HepG2 (cell line): ENCODE data around the gene NAPSA. TPM values are rescaled to one million over a fixed set of nuclear protein-coding genes. Genes with fewer than 3 reads are reported as not detected.

ENCODE experiments used
- ARNT ChIP-seq: fragments of 450-650 bp; IDR thresholded peaks from 2 replicates; pipeline ENCODE4 v1.6.1; 2017
- BRCA1 ChIP-seq: sonication (generic); formaldehyde crosslinking; IDR thresholded peaks from 2 replicates; pipeline ENCODE4 v1.4.0; 2020; ENCODE audit warnings: missing genetic modification reagents
- DBP ChIP-seq: sonication (generic); formaldehyde crosslinking; IDR thresholded peaks from 2 replicates; pipeline ENCODE4 v1.4.0; 2020; ENCODE audit warnings: missing genetic modification reagents; ENCODE audit errors: not compliant biosample characterization
- HNRNPK ChIP-seq: fragments of 200-400 bp; formaldehyde crosslinking; IDR thresholded peaks from 2 replicates; pipeline ENCODE4 v1.6.1; 2018; ENCODE audit warnings: low read length, low read depth, moderate library complexity, mild to moderate bottlenecking; ENCODE audit not compliant: poor library complexity, severe bottlenecking
- KDM1A ChIP-seq: IDR thresholded peaks from 2 replicates; pipeline ENCODE4 v1.6.1; 2016; ENCODE audit warnings: missing compliant biosample characterization
- PRDM10 ChIP-seq: sonication (generic); formaldehyde crosslinking; IDR thresholded peaks from 2 replicates; pipeline ENCODE4 v1.4.0; 2020; ENCODE audit warnings: low read depth, missing genetic modification reagents
- SETDB1 ChIP-seq: sonication (generic); formaldehyde crosslinking; IDR thresholded peaks from 2 replicates; pipeline ENCODE4 v1.5.1; 2020; ENCODE audit warnings: missing genetic modification reagents, mild to moderate bottlenecking, borderline replicate concordance
- SNRNP70 ChIP-seq: fragments of 200-400 bp; formaldehyde crosslinking; IDR thresholded peaks from 2 replicates; pipeline ENCODE4 v1.6.1; 2017; ENCODE audit warnings: mild to moderate bottlenecking, low read depth, low read length, moderate library complexity
- TRIM24 ChIP-seq: sonication (generic); formaldehyde crosslinking; IDR thresholded peaks from 2 replicates; pipeline ENCODE4 v1.8.0; 2022; ENCODE audit warnings: mild to moderate bottlenecking, missing genetic modification reagents
- ZBTB40 ChIP-seq, 2 experiments: fragments of 450-650 bp in 1 of 2; sonication (generic) in 1 of 2; formaldehyde crosslinking in 1 of 2; IDR thresholded peaks; 2 replicates each; pipeline versions ENCODE4 v1.6.1 to v1.8.0; 2016 to 2022; ENCODE audit warnings: antibody characterized with exemption in 1 of 2, mild to moderate bottlenecking in 1 of 2, missing genetic modification reagents in 1 of 2
- ZNF441 ChIP-seq: sonication (generic); formaldehyde crosslinking; IDR thresholded peaks from 2 replicates; pipeline ENCODE4 v1.7.0; 2021; ENCODE audit warnings: missing genetic modification reagents, borderline replicate concordance
- ZNF546 ChIP-seq: sonication (generic); formaldehyde crosslinking; conservative IDR thresholded peaks from 2 replicates; pipeline ENCODE4 v1.8.1; 2023; ENCODE audit warnings: mild to moderate bottlenecking, missing genetic modification reagents
- ZNF552 ChIP-seq: sonication (generic); formaldehyde crosslinking; IDR thresholded peaks from 2 replicates; pipeline ENCODE4 v1.9.0; 2022; ENCODE audit warnings: missing genetic modification reagents, mild to moderate bottlenecking, borderline replicate concordance
- ZNF879 ChIP-seq: sonication (generic); formaldehyde crosslinking; IDR thresholded peaks from 2 replicates; pipeline ENCODE4 v1.8.1; 2023; ENCODE audit warnings: missing genetic modification reagents
- ZSCAN21 ChIP-seq: sonication (generic); formaldehyde crosslinking; IDR thresholded peaks from 2 replicates; pipeline ENCODE4 v1.8.0; 2022; ENCODE audit warnings: mild to moderate bottlenecking, missing genetic modification reagents, moderate library complexity, borderline replicate concordance
- polyA plus RNA-seq, 8 experiments: library from polyadenylated mRNA; depleted of rRNA in 3 of 8; stranded (reverse) in 7 of 8; unstranded in 1 of 8; fragments of >200 nt; fragmentation: Illumina TruSeq in 4 of 8; extraction: Trizol in 4 of 8; gene quantifications; 2 replicates each; pipeline versions ENCODE4 v1.2.1 to v1.2.3, GENCODE V29; 2011 to 2016; ENCODE audit warnings: low read depth in 4 of 8, missing spikeins in 1 of 8, mixed read lengths in 1 of 8; ENCODE audit not compliant: insufficient read depth in 1 of 8
- total RNA-seq, 5 experiments: library from RNA; depleted of rRNA; stranded (reverse); fragments of >200 nt; fragmentation: Illumina TruSeq; extraction: Trizol; gene quantifications; 2 replicates each; pipeline ENCODE4 v1.2.3, GENCODE V29; 2016; ENCODE audit warnings: low read depth in 1 of 5

The NAPSA gene
- total and polyA plus RNA-seq, 2 of the 13 experiments (the other 11 are each of a cell fraction or from before 2014, with no cell fraction given) = not detected

- TF ChIP-seq ZBTB40 (IDR thresholded peaks at IDR 0.05) (no peak), ZBTB40 (CRISPR knock-in tag; IDR thresholded peaks at IDR 0.05) (peak; percentile 55; the same call in 1 of the 2 replicates), DBP (CRISPR knock-in tag) (no peak), ZNF879 (CRISPR knock-in tag) (peak; percentile 68; the same call in 1 of the 2 replicates), ZNF441 (CRISPR knock-in tag) (peak; percentile 76), SNRNP70 (no peak), PRDM10 (CRISPR knock-in tag) (no peak), SETDB1 (CRISPR knock-in tag) (no peak), ZNF552 (no peak), TRIM24 (CRISPR knock-in tag) (no peak), HNRNPK (no peak), ZSCAN21 (CRISPR knock-in tag) (0 out of 2 replicates have a peak, but pooled peaks have one; percentile 45), ARNT (no peak), ZNF546 (peak; percentile 82), KDM1A (CRISPR knock-in tag) (no peak), BRCA1 (CRISPR knock-in tag) (peak; percentile 60; the same call in 1 of the 2 replicates)
Observed at GRCh38 chr19:50325310-50326100, 39.9 kb downstream of the NAPSA start (continued).
